GM18505 (cell line): ENCODE measurements around the gene PDXP.

Experiments used
- ATAC-seq: cut with Tn5 transposase; IDR thresholded peaks from one replicate; pipeline ENCODE4 v1.9.1; 2021; ENCODE audit not compliant: unreplicated experiment
- POLR2A ChIP-seq: IDR thresholded peaks from 4 replicates; pipeline ENCODE4 v1.6.1; 2011; ENCODE audit warnings: borderline replicate concordance; ENCODE audit not compliant: insufficient read depth, insufficient read length; ENCODE audit errors: extremely low read depth

The PDXP gene

GRCh38 chr22:37676736-37677492, 18.4 kb downstream of the PDXP start:
- ATAC-seq, result peak; percentile 54
- peak; percentile 43 for TF ChIP-seq POLR2A

- ATAC-seq, result peak; percentile 15
- no peak for TF ChIP-seq POLR2A
Measured at GRCh38 chr22:37677493-37677974, 19.0 kb downstream of the PDXP start.

GRCh38 chr22:37678372-37678771, 19.8 kb downstream of the PDXP start:
- no peak for ATAC-seq

GRCh38 chr22:37679670-37680069, 21.1 kb downstream of the PDXP start:
- ATAC-seq, result no peak
- no peak for TF ChIP-seq POLR2A

More at GRCh38 chr22:37678372-37678771, 19.8 kb downstream of the PDXP start:
- no peak for TF ChIP-seq POLR2A

- no peak for ATAC-seq
- no peak for TF ChIP-seq POLR2A
Measured at GRCh38 chr22:37680191-37680851, 21.8 kb downstream of the PDXP start.

- TF ChIP-seq POLR2A, result no peak
- ATAC-seq, result no peak
Measured at GRCh38 chr22:37681001-37681424, 22.5 kb downstream of the PDXP start.

GRCh38 chr22:37681556-37682049, 23.1 kb downstream of the PDXP start:
- ATAC-seq, result no peak
- TF ChIP-seq POLR2A, result no peak

GRCh38 chr22:37684803-37685615, 26.5 kb downstream of the PDXP start:
- ATAC-seq, result no peak
- no peak for TF ChIP-seq POLR2A

- TF ChIP-seq POLR2A, result peak; percentile 83
- peak; percentile 70 for ATAC-seq
Measured at GRCh38 chr22:37686002-37686982, 27.8 kb downstream of the PDXP start, which contains the start of gene NOL12. Gene NOL12 (plus strand): TSS chr22:37686343. CDS start chr22:37686393, 50 bp downstream.

GRCh38 chr22:37690407-37690806, 31.9 kb downstream of the PDXP start:
- ATAC-seq, result no peak

GRCh38 chr22:37690901-37691504, 32.5 kb downstream of the PDXP start:
- ATAC-seq, result no peak
- TF ChIP-seq POLR2A, result no peak

More at GRCh38 chr22:37690407-37690806, 31.9 kb downstream of the PDXP start:
- TF ChIP-seq POLR2A, result no peak
